Coronary artery (tissue), 2 donors: Measurements from ENCODE around the gene TTLL8.

Experiments used
- DNase-seq: peaks from one replicate; pipeline ENCODE4 v3.0.0-alpha.2; 2017; ENCODE audit warnings: low spot score
- H3K27ac ChIP-seq, 2 donors: fragments of 200-600 bp; sonication (generic); one replicate each; pipeline ENCODE4 v1.5.1; 2016 to 2019
- H3K4me3 ChIP-seq: fragments of 200-600 bp; sonication (generic); 2 replicates; pipeline ENCODE4 v1.5.1; 2016; ENCODE audit warnings: mild to moderate bottlenecking, moderate library complexity
- TF ChIP-seq, protein P1 (sequence below): fragments of 200-600 bp; sonication (generic); IDR thresholded peaks from one replicate; pipeline ENCODE4 v1.5.1; 2019; ENCODE audit warnings: antibody characterized with exemption

TTLL8 gene

DNA sequence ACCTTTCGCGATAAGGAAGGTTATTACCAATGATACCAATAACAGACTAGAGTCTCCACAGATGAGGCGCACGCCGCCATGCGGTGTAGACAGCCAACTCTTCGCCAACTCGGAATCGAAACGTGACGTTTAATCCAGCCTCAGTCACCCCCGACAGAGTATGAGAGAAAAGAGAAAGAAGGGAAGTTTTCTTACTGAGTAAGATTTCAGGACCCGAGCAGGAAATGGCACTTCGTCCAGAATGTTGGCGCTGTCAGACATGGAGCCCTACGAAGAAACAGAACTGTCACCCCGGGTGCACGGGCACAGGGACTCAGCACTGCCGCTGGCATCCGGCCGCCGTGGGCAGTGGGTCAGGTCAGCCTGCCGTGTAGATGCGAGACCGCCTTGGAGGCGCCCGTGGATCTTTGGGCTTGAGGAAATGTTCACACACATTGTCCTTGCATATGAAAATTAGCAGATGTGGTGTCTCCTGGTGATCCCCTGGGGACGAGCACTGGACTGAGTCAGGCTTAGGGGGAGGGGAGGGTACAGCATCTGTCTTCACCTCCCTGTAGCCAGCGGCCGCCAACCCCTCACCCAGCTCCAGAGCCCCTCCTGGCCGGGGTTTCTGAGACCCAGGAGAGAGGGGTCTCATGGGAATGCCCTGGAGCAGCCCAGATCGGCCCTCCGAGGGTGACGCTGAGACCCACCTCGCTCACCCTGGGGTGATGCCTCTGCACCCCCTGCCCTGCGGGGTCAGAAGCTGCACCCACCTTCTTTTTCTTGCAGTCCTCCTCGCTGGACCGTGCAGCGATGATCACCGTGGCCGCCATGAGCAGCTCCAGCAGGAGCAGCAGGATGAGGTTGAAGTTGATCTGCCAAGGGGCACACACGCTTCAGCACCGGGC, 18.8 kb upstream of the TTLL8 start:
- no peak for DNase-seq
- no peak overlapping the region for H3K4me3 ChIP-seq
- TF ChIP-seq, protein P1, sequence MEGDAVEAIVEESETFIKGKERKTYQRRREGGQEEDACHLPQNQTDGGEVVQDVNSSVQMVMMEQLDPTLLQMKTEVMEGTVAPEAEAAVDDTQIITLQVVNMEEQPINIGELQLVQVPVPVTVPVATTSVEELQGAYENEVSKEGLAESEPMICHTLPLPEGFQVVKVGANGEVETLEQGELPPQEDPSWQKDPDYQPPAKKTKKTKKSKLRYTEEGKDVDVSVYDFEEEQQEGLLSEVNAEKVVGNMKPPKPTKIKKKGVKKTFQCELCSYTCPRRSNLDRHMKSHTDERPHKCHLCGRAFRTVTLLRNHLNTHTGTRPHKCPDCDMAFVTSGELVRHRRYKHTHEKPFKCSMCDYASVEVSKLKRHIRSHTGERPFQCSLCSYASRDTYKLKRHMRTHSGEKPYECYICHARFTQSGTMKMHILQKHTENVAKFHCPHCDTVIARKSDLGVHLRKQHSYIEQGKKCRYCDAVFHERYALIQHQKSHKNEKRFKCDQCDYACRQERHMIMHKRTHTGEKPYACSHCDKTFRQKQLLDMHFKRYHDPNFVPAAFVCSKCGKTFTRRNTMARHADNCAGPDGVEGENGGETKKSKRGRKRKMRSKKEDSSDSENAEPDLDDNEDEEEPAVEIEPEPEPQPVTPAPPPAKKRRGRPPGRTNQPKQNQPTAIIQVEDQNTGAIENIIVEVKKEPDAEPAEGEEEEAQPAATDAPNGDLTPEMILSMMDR, result no peak
- no peak overlapping the region for H3K27ac ChIP-seq

DNA sequence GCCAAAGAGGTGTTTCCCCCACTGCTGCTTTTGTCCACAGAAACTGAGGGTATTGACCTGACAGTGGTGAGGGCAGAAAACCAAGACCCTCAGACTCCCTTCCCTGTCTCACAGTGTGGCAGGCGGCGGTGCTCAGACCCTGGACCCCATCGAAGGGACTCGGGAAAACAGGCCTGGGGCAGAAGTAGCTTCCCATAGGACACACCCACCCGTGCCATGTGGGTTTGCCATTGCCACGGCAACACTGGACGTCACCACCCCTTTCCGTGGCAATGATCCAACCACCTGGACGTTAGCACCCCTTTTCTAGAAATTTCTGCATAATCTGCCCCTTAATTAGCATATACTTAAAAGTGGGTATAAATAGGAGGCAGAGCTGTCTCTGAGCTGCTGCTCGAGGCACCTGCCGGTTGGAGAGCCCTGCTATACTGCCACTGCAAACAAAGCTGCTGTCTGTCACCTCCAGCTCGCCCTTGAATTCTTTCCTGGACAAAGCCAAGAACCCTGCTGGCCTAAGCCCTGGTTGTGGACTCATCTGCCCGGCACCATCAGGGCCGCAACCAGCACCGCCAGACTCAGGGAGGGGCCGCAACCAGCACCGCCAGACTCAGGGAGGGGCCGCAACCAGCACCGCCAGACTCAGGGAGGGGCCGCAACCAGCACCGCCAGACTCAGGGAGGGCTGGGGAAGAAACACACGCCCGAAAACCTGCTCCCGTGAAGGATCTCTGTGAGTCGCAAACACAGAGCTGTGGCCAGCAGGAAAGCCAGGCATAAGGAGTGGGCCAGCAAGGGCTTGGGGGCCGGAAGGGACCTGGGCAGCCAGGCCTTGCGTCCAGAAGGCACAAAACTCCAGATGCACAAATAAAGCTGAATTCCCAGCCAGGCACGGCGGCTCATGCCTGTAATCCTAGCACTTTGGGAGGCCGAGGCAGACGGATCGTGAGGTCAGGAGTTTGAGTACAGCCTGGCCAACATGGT, 16.7 kb upstream of the TTLL8 start:
- H3K27ac ChIP-seq, result no peak overlapping the region
- no peak for DNase-seq
- TF ChIP-seq, protein P1, result no peak
- no peak overlapping the region for H3K4me3 ChIP-seq

DNA sequence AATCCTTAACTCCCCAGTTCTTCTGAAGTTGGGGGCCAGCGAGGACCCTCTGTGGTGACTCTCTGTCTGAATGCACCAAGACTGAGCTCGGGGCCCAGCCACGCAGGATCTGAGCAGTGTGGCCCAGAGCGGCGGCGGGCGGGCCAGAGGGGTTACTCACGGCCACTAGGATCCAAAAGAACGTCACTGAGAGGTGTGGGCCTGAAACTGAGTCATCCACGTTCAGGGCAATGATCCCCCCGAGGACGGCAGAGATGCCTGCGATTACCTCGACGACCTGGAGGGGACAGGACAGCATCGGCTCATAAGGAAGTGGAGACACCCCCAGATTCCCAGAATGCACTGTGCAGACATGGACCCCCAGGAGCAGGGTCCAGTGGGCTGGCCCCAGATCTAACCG, 16.0 kb upstream of the TTLL8 start:
- TF ChIP-seq, protein P1, result no peak
- no peak overlapping the region for H3K27ac ChIP-seq
- H3K4me3 ChIP-seq, result no peak overlapping the region
- no peak for DNase-seq

DNA sequence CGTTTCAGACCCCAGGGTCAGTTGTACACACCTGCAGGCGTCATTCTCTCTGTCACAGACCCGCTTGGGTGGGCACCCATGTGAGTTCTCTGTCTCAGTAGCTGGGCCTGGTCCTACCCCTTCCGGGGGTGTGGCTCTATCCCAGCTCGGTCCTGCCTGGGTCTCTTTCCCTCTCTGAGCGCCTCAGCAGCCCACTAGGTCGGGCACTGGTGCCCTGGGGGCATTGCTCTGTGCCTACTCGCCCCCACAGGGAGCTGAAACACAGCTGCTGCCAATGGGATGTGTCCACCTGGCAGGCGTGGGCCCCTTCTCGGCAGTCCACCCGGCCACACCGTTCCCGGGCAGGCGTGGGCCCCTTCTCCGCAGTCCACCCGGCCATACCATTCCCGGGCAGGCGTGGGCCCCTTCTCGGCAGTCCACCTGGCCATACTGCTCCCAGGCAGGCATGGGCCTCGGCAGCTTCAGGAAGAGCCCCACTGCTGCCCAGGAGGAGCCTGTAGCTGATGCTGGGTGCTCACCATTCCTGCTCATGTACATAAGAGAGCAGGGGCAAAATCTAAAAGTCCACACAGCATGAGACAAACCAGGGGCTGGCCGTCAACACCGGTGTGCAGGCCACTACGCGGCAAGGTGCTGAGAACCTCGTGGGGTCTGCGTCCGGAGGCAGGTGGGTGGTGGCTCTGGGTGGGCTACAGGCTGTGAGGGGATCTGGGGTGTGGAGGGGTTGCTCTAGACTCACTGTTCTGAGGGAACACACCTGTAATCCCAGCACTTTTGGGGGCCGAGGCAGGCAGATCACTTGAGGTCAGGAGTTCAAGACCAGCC, 14.8 kb upstream of the TTLL8 start:
- no peak for DNase-seq
- TF ChIP-seq, protein P1, result no peak
- no peak overlapping the region for H3K27ac ChIP-seq
- no peak overlapping the region for H3K4me3 ChIP-seq

DNA sequence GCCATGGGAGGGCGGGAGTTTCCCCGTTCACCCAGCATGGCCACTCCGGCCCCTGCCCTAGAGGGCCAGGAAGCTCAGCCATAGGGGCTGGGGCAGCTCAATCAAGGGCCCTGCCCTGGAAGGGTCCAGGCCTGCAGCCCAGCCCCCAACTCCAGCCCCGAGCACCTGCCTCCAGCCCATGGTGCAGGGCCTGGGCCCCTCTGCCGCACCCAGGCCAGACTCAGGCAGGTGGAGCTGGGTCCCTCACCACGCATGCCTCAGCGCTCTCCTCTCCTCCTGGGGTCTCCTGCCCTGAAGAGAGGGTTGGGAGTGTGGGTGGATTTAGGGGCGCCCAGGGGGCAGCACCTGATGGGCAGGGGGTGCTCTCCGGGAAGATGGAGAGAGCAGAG, 14.1 kb upstream of the TTLL8 start:
- no peak overlapping the region for H3K27ac ChIP-seq
- DNase-seq, result no peak
- no peak overlapping the region for H3K4me3 ChIP-seq
- TF ChIP-seq, protein P1, result no peak

DNA sequence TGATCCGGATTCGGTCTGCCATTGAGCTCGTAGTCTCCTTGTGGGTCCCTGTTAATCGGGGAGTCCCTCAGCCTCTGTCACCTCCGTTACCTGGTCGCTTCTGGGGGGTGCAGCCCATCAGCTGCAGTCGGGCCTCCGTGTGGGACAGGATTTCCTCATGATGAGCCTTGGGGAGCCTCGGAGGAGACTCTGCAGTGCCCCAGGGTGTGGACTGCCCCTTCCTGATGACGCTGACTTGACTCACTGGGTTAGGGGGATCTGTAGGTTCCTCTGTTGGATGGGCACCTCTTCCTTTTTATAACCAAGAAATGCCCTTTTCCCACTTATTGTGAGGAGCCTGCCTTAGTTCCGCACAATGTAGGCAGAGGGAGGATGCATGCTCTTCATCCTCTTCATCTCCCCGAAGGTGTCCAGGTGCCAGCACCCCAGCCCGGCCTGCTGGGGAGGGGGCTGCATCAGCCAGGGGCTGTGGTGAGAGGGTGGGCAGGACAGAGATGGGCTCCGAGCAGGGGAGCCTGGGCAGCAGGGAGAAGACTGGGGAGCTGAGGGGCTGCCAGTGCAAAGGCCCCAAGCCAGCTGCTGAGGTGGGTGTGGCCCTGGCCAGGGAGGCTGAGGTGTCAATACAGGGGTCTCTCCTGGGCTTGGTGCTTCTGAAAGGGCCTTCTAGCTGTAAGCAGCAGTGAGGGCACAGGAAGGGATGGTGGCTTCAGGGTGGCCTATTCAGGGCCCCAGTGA, 13.5 kb upstream of the TTLL8 start:
- H3K27ac ChIP-seq, result no peak overlapping the region
- TF ChIP-seq, protein P1, result no peak
- DNase-seq, result no peak
- H3K4me3 ChIP-seq, result no peak overlapping the region
